Nephron progenitor cell (in vitro differentiated cells): ENCODE results near the gene ARHGEF26.

Experiments
- DNase-seq: peaks from one replicate; pipeline ENCODE4 v3.0.0; 2021
- H3K27ac Mint-ChIP-seq: 2 replicates; pipeline ENCODE4 v1.8.0; 2021; ENCODE audit warnings: mild to moderate bottlenecking, moderate library complexity, mixed read lengths
- H3K27me3 Mint-ChIP-seq: 2 replicates; pipeline ENCODE4 v1.8.0; 2021; ENCODE audit warnings: mild to moderate bottlenecking, low read depth, mixed read lengths; ENCODE audit not compliant: poor library complexity
- H3K36me3 Mint-ChIP-seq: 2 replicates; pipeline ENCODE4 v1.8.0; 2021; ENCODE audit warnings: low read depth, mixed read lengths
- H3K4me1 Mint-ChIP-seq: 2 replicates; pipeline ENCODE4 v1.8.0; 2021; ENCODE audit warnings: mixed read lengths
- H3K4me3 Mint-ChIP-seq: 2 replicates; pipeline ENCODE4 v1.8.0; 2021; ENCODE audit warnings: mild to moderate bottlenecking, moderate library complexity, mixed read lengths
- H3K9me3 Mint-ChIP-seq: 2 replicates; pipeline ENCODE4 v1.8.0; 2021; ENCODE audit warnings: mild to moderate bottlenecking, moderate library complexity, mixed read lengths
- TF ChIP-seq, protein P1 (sequence below): fragments of 200-600 bp; sonication (generic); IDR thresholded peaks from 2 replicates; pipeline ENCODE4 v1.5.0; 2021; ENCODE audit warnings: antibody characterized with exemption

Gene ARHGEF26

GRCh38 chr3:154142608-154143007 lies 21.4 kb downstream of the ARHGEF26 start:
- DNase-seq = no peak

DNA sequence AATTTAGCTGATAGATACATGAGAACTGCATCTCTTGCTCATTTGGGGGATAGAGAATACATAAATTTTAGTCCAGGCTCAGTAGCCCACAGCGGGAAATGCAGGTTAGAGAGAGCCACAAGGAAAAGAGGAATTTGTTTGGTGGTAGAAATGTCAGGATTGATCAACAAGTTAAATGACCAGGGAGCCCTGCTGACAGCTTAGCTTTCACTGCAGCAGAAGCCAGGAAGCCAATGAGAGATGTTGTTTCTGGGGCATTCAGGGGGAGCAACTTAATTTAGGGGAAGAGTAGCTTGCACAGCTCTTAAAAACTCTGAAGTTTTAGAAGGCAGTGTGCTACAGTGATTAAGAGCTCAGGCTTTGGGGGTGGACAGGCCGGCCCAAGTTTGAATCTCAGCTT lies 22.7 kb downstream of the ARHGEF26 start:
- Mint-ChIP-seq H3K36me3 (no peaks in the 10 kb centered on the region), H3K4me1 (peaks cover 42% of the 10 kb centered on the region)

More at GRCh38 chr3:154142608-154143007, 21.4 kb downstream of the ARHGEF26 start:
- Mint-ChIP-seq H3K27ac (peak overlapping the region; percentile 23), H3K4me1 (peaks cover 42% of the 10 kb centered on the region), H3K4me3 (no peak overlapping the region), H3K9me3 (no peaks in the 10 kb centered on the region), H3K27me3 (no peaks in the 10 kb centered on the region), H3K36me3 (no peaks in the 10 kb centered on the region)
- TF ChIP-seq, protein P1, sequence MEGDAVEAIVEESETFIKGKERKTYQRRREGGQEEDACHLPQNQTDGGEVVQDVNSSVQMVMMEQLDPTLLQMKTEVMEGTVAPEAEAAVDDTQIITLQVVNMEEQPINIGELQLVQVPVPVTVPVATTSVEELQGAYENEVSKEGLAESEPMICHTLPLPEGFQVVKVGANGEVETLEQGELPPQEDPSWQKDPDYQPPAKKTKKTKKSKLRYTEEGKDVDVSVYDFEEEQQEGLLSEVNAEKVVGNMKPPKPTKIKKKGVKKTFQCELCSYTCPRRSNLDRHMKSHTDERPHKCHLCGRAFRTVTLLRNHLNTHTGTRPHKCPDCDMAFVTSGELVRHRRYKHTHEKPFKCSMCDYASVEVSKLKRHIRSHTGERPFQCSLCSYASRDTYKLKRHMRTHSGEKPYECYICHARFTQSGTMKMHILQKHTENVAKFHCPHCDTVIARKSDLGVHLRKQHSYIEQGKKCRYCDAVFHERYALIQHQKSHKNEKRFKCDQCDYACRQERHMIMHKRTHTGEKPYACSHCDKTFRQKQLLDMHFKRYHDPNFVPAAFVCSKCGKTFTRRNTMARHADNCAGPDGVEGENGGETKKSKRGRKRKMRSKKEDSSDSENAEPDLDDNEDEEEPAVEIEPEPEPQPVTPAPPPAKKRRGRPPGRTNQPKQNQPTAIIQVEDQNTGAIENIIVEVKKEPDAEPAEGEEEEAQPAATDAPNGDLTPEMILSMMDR = no peak

GRCh38 chr3:154144825-154145465 lies 23.8 kb downstream of the ARHGEF26 start:
- Mint-ChIP-seq H3K36me3 (no peaks in the 10 kb centered on the region), H3K9me3 (no peaks in the 10 kb centered on the region), H3K4me3 (peak overlapping the region; percentile 44), H3K27me3 (no peaks in the 10 kb centered on the region), H3K4me1 (peaks cover 46% of the 10 kb centered on the region), H3K27ac (peak overlapping the region; percentile 83)
- DNase-seq = no peak
- TF ChIP-seq, protein P1 = no peak

More for the DNA sequence above, 22.7 kb downstream of the ARHGEF26 start:
- Mint-ChIP-seq H3K27ac (peak overlapping the region; percentile 94), H3K4me3 (peak overlapping the region; percentile 10), H3K9me3 (no peaks in the 10 kb centered on the region), H3K27me3 (no peaks in the 10 kb centered on the region)
- TF ChIP-seq, protein P1 = no peak
- DNase-seq = peak; percentile 13

GRCh38 chr3:154148541-154148940 lies 27.4 kb downstream of the ARHGEF26 start:
- Mint-ChIP-seq H3K27ac (no peak overlapping the region), H3K9me3 (no peaks in the 10 kb centered on the region), H3K27me3 (no peaks in the 10 kb centered on the region), H3K4me1 (peaks cover 49% of the 10 kb centered on the region), H3K36me3 (no peaks in the 10 kb centered on the region), H3K4me3 (no peak overlapping the region)
- TF ChIP-seq, protein P1 = no peak
- no peak for DNase-seq

- Mint-ChIP-seq H3K4me3 (no peak overlapping the region), H3K27me3 (no peaks in the 10 kb centered on the region), H3K36me3 (no peaks in the 10 kb centered on the region), H3K27ac (no peak overlapping the region), H3K4me1 (peaks cover 46% of the 10 kb centered on the region), H3K9me3 (no peaks in the 10 kb centered on the region)
- TF ChIP-seq, protein P1 = no peak
- DNase-seq = no peak
Observed at GRCh38 chr3:154149286-154149685, 28.1 kb downstream of the ARHGEF26 start.

- Mint-ChIP-seq H3K36me3 (no peaks in the 10 kb centered on the region), H3K4me3 (no peak overlapping the region), H3K9me3 (no peaks in the 10 kb centered on the region), H3K27me3 (no peaks in the 10 kb centered on the region), H3K27ac (no peak overlapping the region), H3K4me1 (peaks cover 27% of the 10 kb centered on the region)
- no peak for DNase-seq
- TF ChIP-seq, protein P1 = no peak
Observed at GRCh38 chr3:154151969-154152368, 30.8 kb downstream of the ARHGEF26 start.
